Stimulated activated CD4-positive, alpha-beta T cell treated with anti-CD3 and anti-CD28 coated beads, TNF-alpha, amount 100 ng/mL, for 24 hours (primary cell): Measurements from ENCODE around the gene CXCR6.
A peak's percentile ranks its signal among the peaks of the same experiment; 100 is the strongest.
"Not testable (repeated sequence)": the region's sequence is repeated elsewhere in the genome, so short reads cannot be mapped to it uniquely, and the experiment has no call there.

Experiments
- DNase-seq, 3 experiments: peaks; one replicate each; pipeline ENCODE4 v3.0.0-alpha.2; 2020; ENCODE audit warnings: low read depth in 3 of 3

Gene CXCR6

DNA sequence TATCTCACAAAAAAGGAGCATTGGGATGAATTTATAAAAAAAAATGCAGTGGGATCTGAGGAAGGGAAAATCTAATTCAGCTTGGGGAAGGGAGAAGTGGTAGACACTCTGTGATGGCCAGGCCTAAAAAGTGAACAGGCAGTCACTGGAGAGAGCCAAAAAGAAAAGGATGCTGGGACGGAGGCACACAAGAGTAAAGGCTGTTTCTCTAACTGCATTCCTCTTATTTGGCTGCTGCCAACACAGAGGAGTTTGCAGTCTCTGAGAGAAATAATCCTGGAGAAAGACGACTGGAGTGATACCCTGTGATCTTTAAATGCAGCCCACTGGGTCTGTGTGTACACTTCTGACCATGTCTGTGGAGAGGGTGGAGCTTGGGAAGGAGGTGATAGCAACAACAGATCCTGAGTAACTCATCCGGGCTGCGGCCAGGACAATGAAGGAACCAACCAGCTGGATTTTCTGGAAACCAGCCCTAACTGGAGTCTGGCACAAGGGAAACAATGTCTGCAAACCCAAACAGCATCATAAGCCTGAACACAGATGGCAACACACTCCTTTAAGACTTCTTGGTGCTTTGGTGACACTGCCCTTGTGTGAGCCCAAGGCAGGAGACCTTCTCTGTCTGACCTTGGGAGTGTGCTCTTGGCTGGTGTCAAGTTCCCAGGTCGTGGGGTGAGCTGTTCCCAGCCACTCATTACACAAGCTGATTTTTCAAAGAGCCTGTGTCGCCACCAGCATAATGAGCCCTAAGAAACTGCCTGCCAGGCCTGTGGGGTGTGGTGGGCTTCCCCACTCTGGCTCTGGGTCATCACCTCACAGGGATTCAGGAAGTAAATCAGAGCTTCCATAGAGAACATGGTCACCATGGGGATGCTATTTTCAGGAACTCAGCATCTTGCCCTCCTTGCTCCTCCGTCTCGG is 44.4 kb downstream of the CXCR6 start:
- no peak for DNase-seq

DNA sequence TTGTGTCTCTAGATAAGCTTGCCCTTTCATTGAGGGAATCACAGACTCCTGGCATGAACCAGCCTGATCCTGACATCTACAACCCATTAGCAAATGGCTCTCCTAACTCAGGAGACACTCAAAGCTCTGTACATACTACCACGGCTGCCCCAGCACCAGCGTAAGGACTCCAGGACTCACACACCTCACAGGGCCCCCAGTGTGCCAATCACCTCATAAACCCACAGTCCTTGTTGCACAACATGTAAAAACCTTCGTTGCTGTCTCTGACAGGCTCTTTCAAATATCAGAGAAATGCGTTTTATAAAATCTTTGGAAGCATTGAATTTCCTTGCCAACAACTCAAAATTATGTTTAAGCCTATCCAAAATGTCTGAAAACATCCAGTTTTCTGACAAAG is 45.1 kb downstream of the CXCR6 start:
- DNase-seq: no peak

DNA sequence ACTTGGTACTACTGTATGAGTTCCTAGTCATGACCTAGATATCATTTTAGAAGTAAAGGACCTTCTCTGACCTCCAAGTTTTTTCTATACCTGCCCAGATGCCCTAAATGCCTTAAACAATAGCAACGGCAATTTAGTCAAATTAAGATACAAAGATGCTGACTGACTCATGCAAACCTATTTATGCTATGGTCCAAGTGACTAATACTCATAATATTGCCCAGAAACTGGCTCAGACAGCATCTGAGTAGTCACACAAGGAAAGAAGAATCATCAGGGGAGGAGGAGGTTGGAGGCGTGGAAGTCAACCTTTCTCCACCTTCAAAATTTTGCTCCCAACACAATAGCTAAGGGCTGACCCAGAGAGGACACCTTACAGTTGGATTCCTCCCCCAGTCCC is 45.5 kb downstream of the CXCR6 start:
- no peak for DNase-seq

DNA sequence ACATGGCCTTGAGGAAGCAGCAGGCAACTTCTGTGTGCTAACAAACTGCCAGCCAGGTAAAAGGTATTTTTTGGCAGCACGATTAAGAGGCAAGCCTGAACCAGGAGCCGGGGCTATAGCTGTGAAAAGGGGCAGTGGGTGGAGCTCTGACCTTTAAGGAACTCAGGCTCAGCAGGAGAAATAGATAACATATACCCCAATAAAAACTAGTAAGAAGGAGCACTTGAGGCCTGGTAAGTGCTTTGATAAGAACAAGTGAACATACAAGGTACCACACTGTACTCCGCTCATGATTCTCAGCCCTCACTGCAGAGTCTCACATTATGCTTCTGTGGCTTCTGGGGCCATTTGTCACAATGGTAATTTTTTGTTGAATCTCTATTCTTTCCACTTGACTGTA is 46.9 kb downstream of the CXCR6 start:
- DNase-seq: no peak

DNA sequence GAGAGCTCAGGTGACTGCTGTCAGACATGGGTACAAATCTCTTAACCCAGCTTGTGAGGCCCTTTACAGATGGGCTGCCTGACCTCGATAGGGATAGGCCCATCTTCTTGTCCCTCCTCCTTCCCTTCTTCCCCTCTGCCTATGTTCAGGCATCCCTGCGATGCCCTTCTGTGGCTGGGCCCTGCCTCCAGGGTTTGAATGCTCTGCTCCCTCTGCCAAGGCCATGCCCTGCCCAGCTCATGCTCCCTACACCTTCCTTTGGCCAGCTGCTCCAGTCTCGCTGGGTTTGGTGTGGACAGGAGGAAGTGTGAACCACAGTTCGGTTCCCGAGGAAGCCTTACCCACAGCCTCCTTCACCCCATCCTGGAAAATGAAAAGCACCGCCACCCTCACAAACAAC is 48.1 kb downstream of the CXCR6 start:
- DNase-seq: no peak

DNA sequence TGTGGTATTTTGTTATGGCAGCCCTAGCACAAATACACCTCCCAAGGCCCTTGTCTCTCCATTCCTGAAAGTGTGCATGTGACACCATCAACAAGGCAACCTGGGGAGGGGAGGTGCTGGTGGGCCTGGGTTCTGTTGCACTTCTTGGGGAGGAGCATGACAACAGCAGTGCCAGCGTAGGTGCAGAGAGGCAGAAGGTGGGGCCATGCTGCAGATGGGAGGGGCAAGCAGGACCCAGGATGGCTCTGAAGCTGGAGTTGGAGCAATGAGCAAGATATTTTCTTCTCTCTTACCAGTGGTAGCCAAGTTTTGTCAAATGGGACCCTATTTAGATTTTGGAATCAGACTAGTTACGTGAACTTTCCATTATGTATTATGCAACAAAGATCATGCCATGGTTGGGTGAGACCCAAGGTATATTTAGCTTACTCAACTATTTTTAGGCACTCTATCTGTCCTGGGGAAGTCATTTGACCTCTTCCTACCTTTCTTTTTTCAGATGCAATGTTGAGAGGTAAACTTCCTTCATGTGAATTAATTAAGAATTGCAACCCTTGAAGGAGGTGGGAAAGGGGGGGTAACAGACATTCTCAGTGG is 49.0 kb downstream of the CXCR6 start:
- no peak for DNase-seq

DNA sequence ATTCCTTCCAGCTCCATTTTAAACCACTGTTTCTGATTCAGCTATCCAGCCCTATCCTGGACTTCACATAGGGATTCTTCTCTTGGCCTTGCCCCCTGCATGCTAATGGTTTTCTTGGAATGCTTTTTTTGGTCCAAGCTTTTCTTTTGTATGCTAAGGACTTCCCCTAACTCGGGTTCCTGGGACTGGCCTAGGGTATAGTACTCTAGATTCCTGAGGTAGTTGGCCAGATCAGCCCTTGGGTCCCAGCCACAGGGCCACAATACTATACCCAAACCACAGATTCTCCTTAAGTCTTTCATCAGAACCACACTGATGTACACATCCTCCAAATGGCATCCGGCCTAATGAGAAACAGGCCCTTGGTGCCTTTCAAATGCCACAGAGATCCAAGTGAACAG is 49.6 kb downstream of the CXCR6 start:
- DNase-seq: no peak

DNA sequence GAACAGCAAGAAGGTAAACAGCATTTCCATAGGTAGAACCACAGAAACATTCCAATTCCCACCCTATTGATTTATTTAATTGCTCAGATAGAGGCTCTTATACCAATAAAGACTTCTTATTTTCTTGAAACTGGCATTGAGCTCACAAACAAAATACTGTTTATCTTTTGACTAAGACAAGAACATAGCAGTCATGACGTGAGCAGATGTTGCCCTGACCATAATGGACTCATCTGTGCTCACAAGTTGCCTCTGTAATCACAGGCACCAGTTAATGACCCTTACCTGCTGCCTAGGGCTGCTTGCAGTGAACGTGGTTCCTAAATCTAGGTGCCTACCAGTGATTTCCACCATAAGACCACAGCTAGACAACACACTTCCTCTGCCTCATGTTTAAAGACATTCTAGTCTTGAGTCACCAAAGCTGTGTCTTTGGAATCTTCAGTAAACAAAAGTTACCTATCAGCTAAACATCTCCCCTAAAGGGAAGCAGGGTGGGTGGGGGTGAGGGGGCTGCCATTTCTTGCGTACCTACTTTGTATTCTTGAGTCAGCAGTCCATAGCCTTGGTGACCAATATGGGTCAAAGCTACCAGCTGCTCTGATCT is 50.3 kb downstream of the CXCR6 start:
- DNase-seq: no peak

DNA sequence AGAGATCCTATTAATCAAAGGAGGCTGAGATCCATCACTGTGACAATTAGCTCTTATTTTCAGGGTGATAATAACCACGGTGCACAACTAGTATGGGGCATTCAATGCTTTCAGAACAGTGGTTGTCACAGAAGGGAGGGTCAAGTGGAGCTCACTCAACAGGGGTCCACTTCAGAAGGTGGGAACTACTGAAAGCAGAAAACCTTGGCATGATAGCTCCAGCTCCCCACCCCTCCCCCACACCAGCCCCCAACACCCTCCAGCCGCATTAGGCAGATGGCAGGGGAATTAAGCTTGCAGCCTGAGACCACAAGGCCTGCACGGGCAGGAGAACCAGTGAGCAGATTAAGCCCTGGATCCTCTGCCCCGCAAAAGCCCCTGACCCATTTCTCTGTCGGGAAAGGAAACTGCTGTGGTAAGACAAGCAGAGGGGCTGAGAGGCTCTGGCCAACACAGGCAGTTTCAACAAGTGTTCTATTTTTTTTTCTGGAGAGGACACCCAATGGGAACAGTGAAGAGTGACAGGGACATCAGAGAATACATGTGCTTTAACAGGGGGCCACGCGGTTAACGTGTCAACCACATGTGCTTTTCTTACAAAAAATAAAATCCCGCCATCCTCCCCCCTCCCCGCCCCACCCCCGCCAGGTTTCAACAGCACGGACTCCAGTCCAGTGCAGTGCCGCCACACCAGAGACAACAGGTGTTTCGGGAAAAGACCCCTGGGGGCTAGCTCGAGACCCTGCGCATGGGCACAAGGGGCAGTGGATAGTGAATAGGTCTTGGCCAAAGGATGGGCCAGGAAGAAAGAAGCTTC is 51.4 kb downstream of the CXCR6 start:
- DNase-seq: peak in 2 of 3 experiments; percentile 28 to 44

DNA sequence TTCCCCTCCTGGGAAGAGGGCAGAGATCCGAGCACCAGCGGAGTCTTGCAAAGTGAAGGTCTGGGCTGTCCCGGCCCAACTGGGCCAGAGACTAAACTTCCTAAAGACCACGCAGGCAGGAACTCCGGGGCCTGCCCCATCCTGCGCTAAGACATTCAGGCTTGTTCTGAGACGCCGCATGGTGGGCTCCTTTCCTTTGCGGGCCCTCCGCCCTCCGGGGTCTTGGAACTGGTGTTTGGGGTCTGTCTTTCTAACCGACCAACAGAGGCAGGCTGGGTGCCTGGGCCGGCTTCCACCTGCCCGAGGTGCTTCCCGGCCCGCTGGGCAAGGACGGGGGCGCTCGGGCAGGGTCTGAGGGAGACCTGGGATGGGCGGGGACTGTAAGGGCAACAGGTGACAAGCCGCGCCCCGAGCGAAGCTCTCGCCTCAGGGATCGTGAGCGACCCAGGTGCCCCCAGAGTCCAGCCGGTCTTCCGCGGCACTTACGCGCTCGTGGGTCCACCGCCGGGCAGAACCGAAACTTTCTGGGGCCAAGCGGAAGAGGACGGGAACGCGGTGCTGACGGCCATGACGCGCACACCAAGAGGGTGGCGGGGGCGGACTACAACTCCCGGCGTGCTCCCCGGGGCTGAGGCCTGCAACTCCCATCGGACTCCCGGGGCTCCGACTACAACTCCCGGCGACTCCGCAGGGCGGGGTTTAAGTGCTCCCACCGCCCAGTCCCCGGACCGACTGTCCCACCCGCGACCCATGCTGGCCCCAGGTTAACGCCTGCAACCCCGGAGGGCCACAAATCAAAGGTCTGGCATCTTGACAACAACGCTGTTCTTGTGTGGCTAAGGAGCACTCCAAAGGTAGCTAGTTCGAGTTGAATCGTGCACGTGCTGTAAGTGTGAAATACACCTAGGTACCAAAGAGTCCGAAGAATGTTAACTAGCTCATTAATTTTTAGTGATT is 52.2 kb downstream of the CXCR6 start, which contains the start of gene FYCO1:
TSS of gene FYCO1 (minus strand) at position 589 of the 957 bp plus-strand sequence. CDS start 10,914 bp downstream, outside the sequence.
- peak; percentile 78 to 91 (median 83) for DNase-seq

DNA sequence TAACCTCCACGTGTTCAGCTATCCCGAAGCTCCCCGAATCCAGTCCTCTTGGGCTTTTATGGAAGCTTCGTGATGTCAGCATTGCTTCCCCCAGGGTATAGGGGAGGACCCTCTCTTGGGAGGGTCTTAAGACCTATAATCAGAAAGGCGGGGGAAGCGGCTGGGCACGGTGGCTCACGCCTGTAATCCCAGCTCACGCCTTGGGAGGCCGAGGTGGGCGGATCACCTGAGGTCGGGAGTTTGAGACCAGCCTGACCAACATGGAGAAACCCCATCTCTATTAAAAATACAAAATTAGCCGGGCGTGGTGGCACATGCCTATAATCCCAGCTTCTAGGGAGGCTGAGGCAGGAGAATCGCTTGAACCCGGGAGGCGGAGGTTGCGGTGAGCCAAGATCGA is 54.2 kb downstream of the CXCR6 start:
- DNase-seq: not testable (repeated sequence)

DNA sequence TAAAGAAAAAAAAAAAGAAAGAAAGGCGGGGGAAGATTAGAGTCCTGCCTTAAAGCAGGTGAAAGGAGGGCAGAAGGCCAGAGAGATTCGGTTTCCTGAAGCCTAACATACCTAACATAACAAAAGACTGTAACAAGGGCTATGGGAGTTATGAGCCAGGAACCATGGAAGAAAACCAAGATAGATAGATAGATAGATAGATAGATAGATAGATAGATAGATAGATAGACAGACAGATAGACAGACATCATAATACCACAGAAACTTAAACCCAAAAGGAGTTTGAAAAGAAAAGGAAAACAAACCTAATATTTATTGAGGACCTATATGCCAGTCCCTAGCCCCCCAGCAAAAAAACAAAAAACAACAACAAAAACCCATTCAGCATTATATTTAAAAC is 54.7 kb downstream of the CXCR6 start:
- no peak for DNase-seq
